Measurements from ENCODE around the gene NCLN.

The NCLN gene

GRCh38 chr19:3154957-3155736 lies 30.6 kb upstream of the NCLN start:
- no peak overlapping the region for H3K4me3 ChIP-seq (ENCODE audit: low read depth, low read length)

GRCh38 chr19:3157096-3157845 lies 28.5 kb upstream of the NCLN start:
- TF ChIP-seq CTCF (IDR thresholded peaks at IDR 0.05; ENCODE audit: control insufficient read depth, extremely low read depth, insufficient read depth), result no peak
- DNase-seq (ENCODE audit: low read depth), result no peak
- no peak overlapping the region for H3K4me3 ChIP-seq (ENCODE audit: low read depth, low read length)

More at GRCh38 chr19:3154957-3155736, 30.6 kb upstream of the NCLN start:
- TF ChIP-seq CTCF (IDR thresholded peaks at IDR 0.05; ENCODE audit: control insufficient read depth, extremely low read depth, insufficient read depth), result no peak
- no peak for DNase-seq (ENCODE audit: low read depth)

GRCh38 chr19:3159565-3159964 lies 26.2 kb upstream of the NCLN start:
- TF ChIP-seq CTCF (IDR thresholded peaks at IDR 0.05; ENCODE audit: control insufficient read depth, extremely low read depth, insufficient read depth), result no peak
- no peak for DNase-seq (ENCODE audit: low read depth)
- no peak overlapping the region for H3K4me3 ChIP-seq (ENCODE audit: low read depth, low read length)

- no peak overlapping the region for H3K4me3 ChIP-seq (ENCODE audit: low read depth, low read length)
- DNase-seq (ENCODE audit: low read depth), result no peak
- TF ChIP-seq CTCF (IDR thresholded peaks at IDR 0.05; ENCODE audit: control insufficient read depth, extremely low read depth, insufficient read depth), result no peak
These were observed 25.5 kb upstream of the NCLN start for GRCh38 chr19:3160219-3160618.

- no peak for TF ChIP-seq CTCF (IDR thresholded peaks at IDR 0.05; ENCODE audit: control insufficient read depth, extremely low read depth, insufficient read depth)
- DNase-seq (ENCODE audit: low read depth), result no peak
These were observed 24.3 kb upstream of the NCLN start for GRCh38 chr19:3161453-3161852.

GRCh38 chr19:3162418-3163229 lies 23.1 kb upstream of the NCLN start:
- DNase-seq (ENCODE audit: low read depth), result no peak
- H3K4me3 ChIP-seq (ENCODE audit: low read depth, low read length), result no peak overlapping the region
- TF ChIP-seq CTCF (IDR thresholded peaks at IDR 0.05; ENCODE audit: control insufficient read depth, extremely low read depth, insufficient read depth), result 0 out of 2 replicates have a peak, but pooled peaks have one; percentile 1

More at GRCh38 chr19:3161453-3161852, 24.3 kb upstream of the NCLN start:
- no peak overlapping the region for H3K4me3 ChIP-seq (ENCODE audit: low read depth, low read length)
